ENCODE measurements around the gene C1orf141.
A peak's percentile ranks its signal among the peaks of the same experiment; 100 is the strongest.
"Not testable (repeated sequence)": the region's sequence is repeated elsewhere in the genome, so short reads cannot be mapped to it uniquely, and the experiment has no call there.

The C1orf141 gene

GRCh38 chr1:67078291-67078690 is 56.5 kb downstream of the C1orf141 start:
- DNase-seq: no peak

DNA sequence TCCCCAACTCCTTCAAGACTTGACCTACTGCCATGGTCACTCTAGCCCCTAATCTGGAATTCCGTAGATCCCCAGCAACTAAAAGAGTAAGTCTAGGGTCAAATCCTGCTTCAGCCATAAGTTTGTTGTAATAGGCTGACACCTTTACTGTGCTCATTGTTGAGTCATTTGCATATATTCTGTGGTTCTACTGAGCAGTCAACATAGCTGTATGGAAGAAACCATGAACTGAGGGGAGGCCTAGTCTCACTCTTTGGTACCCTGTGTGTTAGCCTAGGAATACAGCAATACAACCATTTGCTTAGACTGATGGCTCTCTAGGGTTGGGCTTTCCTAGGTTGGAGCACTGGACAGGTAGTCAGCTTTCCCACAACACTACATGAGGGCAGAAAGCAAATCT is 57.2 kb downstream of the C1orf141 start:
- DNase-seq: no peak

GRCh38 chr1:67072749-67073148 is 62.0 kb downstream of the C1orf141 start:
- no peak for DNase-seq

DNA sequence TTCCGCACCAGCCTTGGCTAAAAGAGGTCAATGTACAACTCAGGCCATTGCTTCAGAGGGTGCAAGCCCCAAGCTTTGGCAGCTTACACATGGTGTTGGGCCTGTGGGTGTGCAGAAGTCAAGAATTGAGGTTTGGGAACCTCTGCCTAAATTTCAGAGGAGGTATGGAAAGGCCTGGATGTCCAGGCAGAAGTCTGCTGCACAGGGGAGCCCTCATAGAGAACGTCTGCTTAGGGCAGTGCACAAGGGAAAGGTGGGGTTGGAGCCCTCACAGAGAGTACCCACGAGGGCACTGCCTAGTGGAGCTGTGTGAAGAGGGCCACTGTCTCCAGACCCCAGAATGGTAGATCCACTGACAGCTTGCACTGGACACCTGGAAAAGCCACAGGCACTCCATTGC is 67.1 kb downstream of the C1orf141 start:
- DNase-seq: not testable (repeated sequence)

GRCh38 chr1:67062412-67062811 is 72.4 kb downstream of the C1orf141 start:
- DNase-seq: no peak

GRCh38 chr1:67061266-67061665 is 73.5 kb downstream of the C1orf141 start:
- DNase-seq: no peak

DNA sequence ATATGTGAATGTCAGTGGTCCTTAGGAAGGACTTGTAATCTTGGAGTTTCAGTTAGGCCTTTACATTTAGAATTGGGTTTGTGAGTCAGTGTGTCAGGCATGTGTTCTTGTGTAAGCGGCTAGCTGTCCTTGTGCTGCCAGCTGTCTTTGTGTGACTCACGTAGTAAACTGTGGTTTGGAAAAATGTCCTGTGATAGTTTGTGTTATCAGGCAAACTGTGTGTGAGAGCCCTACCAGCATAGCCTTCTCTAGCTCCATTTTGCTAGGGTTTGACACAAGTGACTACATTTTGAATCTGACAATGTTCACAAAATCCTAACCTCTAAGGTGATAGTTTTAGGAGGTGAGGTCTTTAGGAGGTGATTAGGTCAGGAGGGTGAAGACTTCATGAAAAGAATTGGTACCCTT is 74.0 kb downstream of the C1orf141 start:
- no peak for DNase-seq

GRCh38 chr1:67059346-67059745 is 75.4 kb downstream of the C1orf141 start:
- DNase-seq: no peak

DNA sequence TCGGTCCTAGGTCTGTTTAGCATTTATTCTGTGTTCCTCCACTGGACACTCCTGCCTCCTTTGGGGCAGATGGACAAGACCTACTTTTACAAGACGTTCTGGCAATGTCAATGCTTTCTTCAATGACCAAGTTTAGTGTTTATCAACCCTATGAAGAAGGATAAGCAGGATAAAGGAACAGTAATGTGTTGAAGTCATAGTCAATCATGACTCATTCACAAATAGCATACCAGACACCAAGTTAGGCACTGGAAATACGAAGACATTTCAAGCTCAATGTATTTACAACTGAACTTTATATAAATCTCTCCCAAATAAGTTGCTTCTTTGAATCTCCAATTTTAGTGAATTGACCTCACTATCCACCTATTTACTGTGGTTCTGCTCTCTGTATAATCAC is 76.0 kb downstream of the C1orf141 start:
- no peak for DNase-seq

DNA sequence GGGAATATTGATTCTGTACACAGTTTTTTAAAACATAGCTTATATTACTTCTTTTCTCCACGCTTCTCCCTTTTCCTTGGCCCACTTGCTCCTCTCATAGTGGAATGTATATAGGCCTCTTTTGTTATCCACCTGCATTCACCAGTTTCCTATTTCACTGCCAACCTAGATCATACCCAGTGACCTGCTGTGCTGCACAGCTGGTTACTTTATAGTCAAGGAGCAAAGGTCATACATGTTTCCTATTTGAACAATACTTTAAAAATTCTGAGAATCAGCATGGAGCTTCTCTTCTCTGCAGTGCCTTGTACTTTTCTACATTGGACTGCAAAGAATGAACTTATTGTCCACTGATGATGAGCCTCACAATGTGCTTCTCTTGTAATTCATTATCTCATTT is 76.5 kb downstream of the C1orf141 start:
- no peak for DNase-seq

GRCh38 chr1:67053785-67054772 is 80.7 kb downstream of the C1orf141 start, which contains the start of gene SLC35D1:
SLC35D1 (minus strand) TSS chr1:67054148; CDS start chr1:67054013, 135 bp downstream.
- DNase-seq: peak; percentile 88

DNA sequence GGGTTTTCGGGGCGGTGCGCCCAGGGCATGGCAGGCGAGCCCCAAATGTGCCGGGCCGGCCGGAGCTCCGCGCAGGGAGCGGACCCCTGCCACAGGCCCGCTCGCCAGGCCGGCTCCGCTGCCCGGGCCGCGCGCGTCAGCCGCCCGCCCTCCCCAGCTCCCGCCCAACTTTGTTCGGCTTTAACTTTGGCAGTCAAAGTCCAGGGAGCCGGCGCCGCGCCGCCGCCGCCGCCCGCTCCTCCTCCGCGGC is 81.3 kb downstream of the C1orf141 start:
- no peak for DNase-seq

- peak; percentile 60 for DNase-seq
These were observed 81.8 kb downstream of the C1orf141 start for GRCh38 chr1:67052741-67053534.

DNA sequence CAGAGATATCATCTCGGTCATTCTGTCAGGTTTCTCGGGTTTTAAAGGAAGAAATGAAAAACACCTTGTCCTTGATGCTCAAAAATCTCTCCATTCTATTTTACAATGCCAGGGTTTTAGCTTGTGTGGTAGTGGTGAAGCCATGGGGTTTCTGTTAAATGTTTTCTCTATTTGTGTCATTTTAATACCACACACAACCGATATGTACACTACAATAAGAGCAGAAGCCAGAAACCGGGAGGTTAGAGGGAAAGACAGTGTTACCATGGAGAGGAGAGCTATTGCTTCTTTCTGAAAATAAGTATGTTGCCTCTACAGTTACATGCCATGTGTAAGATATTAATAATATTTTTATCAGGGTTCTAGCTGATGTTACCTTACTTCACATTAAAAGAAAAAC is 83.6 kb downstream of the C1orf141 start:
- no peak for DNase-seq

- DNase-seq: no peak
These were observed 90.0 kb downstream of the C1orf141 start for GRCh38 chr1:67044631-67045270.

DNA sequence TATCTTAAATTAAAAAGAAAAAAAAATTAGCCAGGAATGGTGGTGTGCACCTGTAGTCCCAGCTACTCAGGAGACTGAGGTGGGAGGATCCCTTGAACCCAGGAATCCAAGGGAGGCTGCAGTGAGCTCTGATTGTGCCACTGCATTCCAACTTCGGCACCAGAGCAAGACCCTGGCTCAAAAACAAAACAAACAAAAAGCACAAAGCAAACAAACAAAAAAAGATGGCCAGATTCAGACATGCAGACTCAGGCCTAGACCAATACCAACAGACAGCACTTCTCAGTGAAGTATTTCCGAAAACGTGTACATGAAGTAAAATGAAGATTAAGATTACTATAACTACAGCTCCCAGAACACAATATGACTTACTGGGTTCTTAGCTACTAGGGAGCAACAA is 91.4 kb downstream of the C1orf141 start:
- DNase-seq: no peak
